HCT116 (cell line): ENCODE data around the gene PCBP3. TPM values are rescaled to one million over a fixed set of nuclear protein-coding genes. Genes with fewer than 3 reads are reported as not detected.

Experiments
- ATAC-seq: fragments of 200-7000 bp; cut with Tn5 transposase; 2 replicates; pipeline ENCODE4 v1.9.1; 2020; ENCODE audit warnings: mild to moderate bottlenecking, moderate library complexity
- BruUV-seq: library from RNA; stranded (reverse); fragments of 400-500 nt; replicated peaks from 2 replicates; lab custom pipeline; 2021; lab: Mats Ljungman, UMichigan
- CTCF ChIA-PET: fragments of 300-600 bp; sonication (Branson Sonifier 250); formaldehyde crosslinking; loops from one replicate; lab custom pipeline; 2021; ENCODE audit warnings: antibody characterized with exemption; lab: Charles Lee
- POLR2A ChIA-PET: fragments of 300-600, 350-600 bp; sonication (Branson Sonifier 250); formaldehyde crosslinking; loops from one replicate; lab custom pipeline; 2021; ENCODE audit warnings: antibody characterized with exemption; lab: Charles Lee
- RAD21 ChIA-PET, 2 experiments: fragments of 300-600 bp; sonication (Branson Sonifier 250); formaldehyde crosslinking; loops; one replicate each; lab custom pipeline; 2023; ENCODE audit warnings: low total read pairs in 2 of 2; ENCODE audit not compliant: uncharacterized antibody in 2 of 2, unreplicated experiment in 2 of 2, low non-redundant PET in 1 of 2; lab: Charles Lee
- DNase-seq: peaks from one replicate; pipeline ENCODE4 v3.0.0-alpha.2; 2010; ENCODE audit warnings: low read depth, low spot score
- H2AFZ ChIP-seq: fragments of 200-600 bp; shearing (Covaris generic), sonication (generic); 2 replicates; pipeline ENCODE4 v1.6.1; 2017; ENCODE audit warnings: low read depth, mixed run types, mixed read lengths, antibody characterized with exemption, low read length; ENCODE audit not compliant: poor library complexity, severe bottlenecking
- H3K27ac ChIP-seq: 2 replicates; pipeline ENCODE4 v1.5.1; 2012; ENCODE audit warnings: low read depth, low read length
- H3K27me3 ChIP-seq: fragments of 200-600 bp; sonication (generic); 2 replicates; pipeline ENCODE4 v1.6.1; 2016; ENCODE audit warnings: mixed run types, low read length, mixed read lengths; ENCODE audit not compliant: insufficient read depth
- H3K36me3 ChIP-seq, 2 experiments: fragments of 200-500 bp in 1 of 2; fragments of 200-600 bp in 1 of 2; sonication (Bioruptor generic) in 1 of 2; sonication (generic) in 1 of 2; 2 replicates each; pipeline versions ENCODE4 v1.5.1 to v1.6.1; 2014 to 2016; ENCODE audit warnings: low read length in 2 of 2, inconsistent platforms in 1 of 2, mixed read lengths in 1 of 2, mixed run types in 1 of 2; ENCODE audit not compliant: insufficient read depth in 2 of 2, control insufficient read depth in 1 of 2
- H3K4me1 ChIP-seq, 2 experiments: fragments of 200-600 bp in 1 of 2; sonication (generic) in 1 of 2; 2 replicates each; pipeline versions ENCODE4 v1.5.1 to v1.6.1; 2012 to 2017; ENCODE audit warnings: low read length in 2 of 2, inconsistent platforms in 1 of 2, mild to moderate bottlenecking in 1 of 2, mixed read lengths in 1 of 2, mixed run types in 1 of 2, moderate library complexity in 1 of 2; ENCODE audit not compliant: insufficient read depth in 2 of 2, control insufficient read depth in 1 of 2
- H3K4me2 ChIP-seq: fragments of 200-600 bp; sonication (generic); 2 replicates; pipeline ENCODE4 v1.6.1; 2017; ENCODE audit warnings: mixed run types, low read length, mixed read lengths
- H3K4me3 ChIP-seq, 2 experiments: fragments of 200-600 bp in 1 of 2; sonication (generic) in 1 of 2; replicated peaks in 1 of 2; 2 replicates each; pipeline ENCODE4 v1.5.1; 2011 to 2016; ENCODE audit warnings: low read length in 2 of 2, control low read depth in 1 of 2, low read depth in 1 of 2, mild to moderate bottlenecking in 1 of 2, mixed read lengths in 1 of 2, mixed run types in 1 of 2
- H3K79me2 ChIP-seq: fragments of 200-600 bp; sonication (generic); 2 replicates; pipeline ENCODE4 v1.6.1; 2017; ENCODE audit warnings: mild to moderate bottlenecking, mixed run types, low read length, moderate library complexity, mixed read lengths; ENCODE audit not compliant: insufficient read depth
- H3K9ac ChIP-seq: fragments of 200-600 bp; sonication (generic); 2 replicates; pipeline ENCODE4 v1.6.1; 2016; ENCODE audit warnings: low read length, mixed read lengths
- H3K9me2 ChIP-seq: fragments of 200-600 bp; sonication (generic), shearing (Covaris generic); 2 replicates; pipeline ENCODE4 v1.6.1; 2017; ENCODE audit warnings: mixed run types, mild to moderate bottlenecking, moderate library complexity; ENCODE audit not compliant: insufficient read depth
- H3K9me3 ChIP-seq, 2 experiments: fragments of 200-500 bp in 1 of 2; fragments of 200-600 bp in 1 of 2; sonication (Bioruptor generic) in 1 of 2; sonication (generic) in 1 of 2; 2 replicates each; pipeline ENCODE4 v1.6.1; 2014 to 2017; ENCODE audit warnings: low read length in 2 of 2, mixed read lengths in 2 of 2, inconsistent platforms in 1 of 2, low read depth in 1 of 2, mild to moderate bottlenecking in 1 of 2, mixed run types in 1 of 2, moderate library complexity in 1 of 2; ENCODE audit not compliant: control insufficient read depth in 1 of 2, insufficient read depth in 1 of 2
- H4K20me1 ChIP-seq: fragments of 200-600 bp; sonication (generic), shearing (Covaris generic); 2 replicates; pipeline ENCODE4 v1.6.1; 2017; ENCODE audit warnings: mixed run types, mild to moderate bottlenecking, moderate library complexity; ENCODE audit not compliant: insufficient read depth
- CBX3 ChIP-seq: IDR thresholded peaks from 2 replicates; pipeline ENCODE4 v1.6.1; 2012; ENCODE audit warnings: low read depth
- CEBPB ChIP-seq: IDR thresholded peaks from 2 replicates; pipeline ENCODE4 v1.6.1; 2012; ENCODE audit warnings: low read depth
- EZH2phosphoT487 ChIP-seq: fragments of 200-600 bp; IDR thresholded peaks from 2 replicates; pipeline ENCODE4 v1.6.1; 2018; ENCODE audit warnings: antibody characterized with exemption, borderline replicate concordance
- POLR2AphosphoS5 ChIP-seq: IDR thresholded peaks from 2 replicates; pipeline ENCODE4 v1.6.1; 2011; ENCODE audit warnings: mild to moderate bottlenecking, low read depth, low read length, moderate library complexity
- RAD21 ChIP-seq: IDR thresholded peaks from 2 replicates; pipeline ENCODE4 v1.6.1; 2012; ENCODE audit warnings: low read depth, mild to moderate bottlenecking
- SIN3A ChIP-seq: IDR thresholded peaks from 2 replicates; pipeline ENCODE4 v1.6.1; 2012; ENCODE audit warnings: low read depth
- SRF ChIP-seq: IDR thresholded peaks from 2 replicates; pipeline ENCODE4 v1.6.1; 2012; ENCODE audit warnings: low read depth
- TCF7L2 ChIP-seq: IDR thresholded peaks from 2 replicates; pipeline ENCODE4 v1.7.0; 2011; ENCODE audit warnings: borderline replicate concordance, inconsistent platforms; ENCODE audit not compliant: insufficient read depth, insufficient read length; ENCODE audit errors: extremely low read depth
- YY1 ChIP-seq: IDR thresholded peaks from 2 replicates; pipeline ENCODE4 v1.6.1; 2011; ENCODE audit warnings: low read length, low read depth, moderate library complexity, mild to moderate bottlenecking; ENCODE audit not compliant: insufficient replicate concordance; ENCODE audit errors: extremely low read depth
- ZFX ChIP-seq: fragments of 450-650 bp; IDR thresholded peaks from 2 replicates; pipeline ENCODE4 v1.6.1; 2017
- intact Hi-C: fragments of 100-400 bp; cut with micrococcal nuclease; formaldehyde crosslinking; loops from 2 replicates; pipeline ENCODE4 v1.10.0; 2022
- total RNA-seq: library from RNA; stranded (reverse); gene quantifications from one replicate; pipeline ENCODE4 v1.2.1, GENCODE V29; 2021; ENCODE audit not compliant: unreplicated experiment
- TF ChIP-seq, protein P1 (sequence below): IDR thresholded peaks from 2 replicates; pipeline ENCODE4 v1.6.1; 2012
- TF ChIP-seq, protein P2 (sequence below), 3 experiments: fragments of 200-600 bp in 1 of 3; sonication (generic) in 1 of 3; IDR thresholded peaks in 2 of 3; conservative IDR thresholded peaks in 1 of 3; 2 replicates each; pipeline ENCODE4 v1.5.1; 2012 to 2017; ENCODE audit warnings: low read depth in 2 of 3, low read length in 2 of 3, antibody characterized with exemption in 1 of 3, borderline replicate concordance in 1 of 3, control low read depth in 1 of 3, mild to moderate bottlenecking in 1 of 3, mixed read lengths in 1 of 3, mixed run types in 1 of 3, moderate library complexity in 1 of 3; ENCODE audit not compliant: insufficient read depth in 1 of 3
- TF ChIP-seq, protein P3 (sequence below): IDR thresholded peaks from 2 replicates; pipeline ENCODE4 v1.6.1; 2011; ENCODE audit warnings: mild to moderate bottlenecking, low read length, moderate library complexity; ENCODE audit not compliant: insufficient replicate concordance; ENCODE audit errors: extremely low read depth

Gene PCBP3
- total RNA-seq, 1 experiment from 2014 or later: 3.1 TPM

DNA sequence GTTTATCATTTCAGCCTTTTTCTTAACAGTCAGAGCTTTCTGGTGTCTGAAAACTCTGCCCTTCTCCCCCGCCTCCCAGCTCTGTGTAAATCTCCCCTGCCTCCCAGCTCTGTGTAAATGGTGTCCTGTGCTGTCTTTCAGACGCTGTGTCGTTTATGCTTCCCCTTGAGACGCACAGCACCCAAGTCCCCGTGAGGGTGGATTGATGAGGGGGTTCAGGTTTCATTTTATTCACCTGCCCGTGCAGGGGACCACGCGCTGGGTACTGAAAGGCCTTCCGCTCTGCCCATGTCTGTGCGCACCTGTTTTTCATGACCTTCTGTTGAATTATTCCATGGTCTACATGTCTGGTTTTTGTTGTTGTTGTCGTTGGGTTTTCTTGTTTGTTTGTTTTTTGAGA lies 229.9 kb downstream of the PCBP3 start:
- ChIA-PET RAD21 (no interaction called here), CTCF (no interaction called here), POLR2A (no interaction called here)
- Histone ChIP-seq H3K79me2 (no peaks in the 10 kb centered on the region), H3K4me1 (no peaks in the 10 kb centered on the region), H3K4me2 (no peak overlapping the region), H2AFZ (no peak overlapping the region), H4K20me1 (no peaks in the 10 kb centered on the region), H3K9ac (no peak overlapping the region), H3K36me3 (no peaks in the 10 kb centered on the region), H3K27me3 (no peaks in the 10 kb centered on the region), H3K27ac (no peak overlapping the region), H3K9me3 (no peaks in the 10 kb centered on the region), H3K4me3 (no peak overlapping the region), H3K9me2 (no peaks in the 10 kb centered on the region)
- BruUV-seq: no TSS peak
- DNase-seq: no peak
- TF ChIP-seq EZH2phosphoT487 (no peak), ZFX (no peak), POLR2AphosphoS5 (no peak), SIN3A (no peak), CEBPB (no peak), TCF7L2 (no peak), YY1 (no peak), CBX3 (no peak), RAD21 (no peak)
- TF ChIP-seq, protein P1, sequence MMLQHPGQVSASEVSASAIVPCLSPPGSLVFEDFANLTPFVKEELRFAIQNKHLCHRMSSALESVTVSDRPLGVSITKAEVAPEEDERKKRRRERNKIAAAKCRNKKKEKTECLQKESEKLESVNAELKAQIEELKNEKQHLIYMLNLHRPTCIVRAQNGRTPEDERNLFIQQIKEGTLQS: no peak
- ATAC-seq: no peak
- intact Hi-C loops: no loop called here

DNA sequence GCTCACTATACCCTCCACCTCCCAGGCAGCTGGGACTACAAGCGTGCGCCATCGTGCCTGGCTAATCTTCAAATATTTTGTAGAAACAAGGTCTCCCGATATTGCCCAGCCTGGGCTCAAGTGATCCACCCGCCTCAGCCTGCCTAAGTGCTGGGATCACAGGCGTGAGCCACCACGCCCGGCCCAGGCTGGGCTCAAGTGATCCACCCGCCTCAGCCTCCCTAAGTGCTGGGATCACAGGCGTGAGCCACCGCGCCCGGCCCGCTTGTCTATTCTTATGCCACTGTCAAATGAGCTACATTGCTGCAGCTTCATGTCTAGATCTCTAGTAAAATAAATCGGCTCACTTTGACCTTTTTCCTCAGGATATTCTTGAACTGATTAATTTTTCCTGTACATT lies 230.3 kb downstream of the PCBP3 start:
- ChIA-PET RAD21 (no interaction called here), POLR2A (no interaction called here), CTCF (no interaction called here)
- Histone ChIP-seq H2AFZ (no peak overlapping the region), H3K27ac (no peak overlapping the region), H3K4me2 (no peak overlapping the region), H3K9me3 (no peaks in the 10 kb centered on the region), H3K4me3 (no peak overlapping the region), H3K79me2 (no peaks in the 10 kb centered on the region), H3K9ac (no peak overlapping the region), H3K4me1 (no peaks in the 10 kb centered on the region), H3K9me2 (no peaks in the 10 kb centered on the region), H3K36me3 (no peaks in the 10 kb centered on the region), H3K27me3 (no peaks in the 10 kb centered on the region), H4K20me1 (no peaks in the 10 kb centered on the region)
- intact Hi-C loops: no loop called here
- TF ChIP-seq SRF (no peak), SIN3A (no peak)
- TF ChIP-seq, protein P2, sequence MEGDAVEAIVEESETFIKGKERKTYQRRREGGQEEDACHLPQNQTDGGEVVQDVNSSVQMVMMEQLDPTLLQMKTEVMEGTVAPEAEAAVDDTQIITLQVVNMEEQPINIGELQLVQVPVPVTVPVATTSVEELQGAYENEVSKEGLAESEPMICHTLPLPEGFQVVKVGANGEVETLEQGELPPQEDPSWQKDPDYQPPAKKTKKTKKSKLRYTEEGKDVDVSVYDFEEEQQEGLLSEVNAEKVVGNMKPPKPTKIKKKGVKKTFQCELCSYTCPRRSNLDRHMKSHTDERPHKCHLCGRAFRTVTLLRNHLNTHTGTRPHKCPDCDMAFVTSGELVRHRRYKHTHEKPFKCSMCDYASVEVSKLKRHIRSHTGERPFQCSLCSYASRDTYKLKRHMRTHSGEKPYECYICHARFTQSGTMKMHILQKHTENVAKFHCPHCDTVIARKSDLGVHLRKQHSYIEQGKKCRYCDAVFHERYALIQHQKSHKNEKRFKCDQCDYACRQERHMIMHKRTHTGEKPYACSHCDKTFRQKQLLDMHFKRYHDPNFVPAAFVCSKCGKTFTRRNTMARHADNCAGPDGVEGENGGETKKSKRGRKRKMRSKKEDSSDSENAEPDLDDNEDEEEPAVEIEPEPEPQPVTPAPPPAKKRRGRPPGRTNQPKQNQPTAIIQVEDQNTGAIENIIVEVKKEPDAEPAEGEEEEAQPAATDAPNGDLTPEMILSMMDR (IDR thresholded peaks at IDR 0.05 in 2 of 3, conservative IDR thresholded peaks at IDR 0.05 in 1 of 3; ENCODE audit: borderline replicate concordance in 1 of 3, insufficient read depth in 1 of 3, low read depth in 2 of 3, low read length in 2 of 3): no peak
- TF ChIP-seq, protein P3, sequence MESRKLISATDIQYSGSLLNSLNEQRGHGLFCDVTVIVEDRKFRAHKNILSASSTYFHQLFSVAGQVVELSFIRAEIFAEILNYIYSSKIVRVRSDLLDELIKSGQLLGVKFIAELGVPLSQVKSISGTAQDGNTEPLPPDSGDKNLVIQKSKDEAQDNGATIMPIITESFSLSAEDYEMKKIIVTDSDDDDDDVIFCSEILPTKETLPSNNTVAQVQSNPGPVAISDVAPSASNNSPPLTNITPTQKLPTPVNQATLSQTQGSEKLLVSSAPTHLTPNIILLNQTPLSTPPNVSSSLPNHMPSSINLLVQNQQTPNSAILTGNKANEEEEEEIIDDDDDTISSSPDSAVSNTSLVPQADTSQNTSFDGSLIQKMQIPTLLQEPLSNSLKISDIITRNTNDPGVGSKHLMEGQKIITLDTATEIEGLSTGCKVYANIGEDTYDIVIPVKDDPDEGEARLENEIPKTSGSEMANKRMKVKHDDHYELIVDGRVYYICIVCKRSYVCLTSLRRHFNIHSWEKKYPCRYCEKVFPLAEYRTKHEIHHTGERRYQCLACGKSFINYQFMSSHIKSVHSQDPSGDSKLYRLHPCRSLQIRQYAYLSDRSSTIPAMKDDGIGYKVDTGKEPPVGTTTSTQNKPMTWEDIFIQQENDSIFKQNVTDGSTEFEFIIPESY: no peak
- ATAC-seq: no peak
- BruUV-seq: no TSS peak
- no peak for DNase-seq
